GM11168 (cell line): ENCODE data around the gene RNF223.
"Not testable (repeated sequence)": the region's sequence is repeated elsewhere in the genome, so short reads cannot be mapped to it uniquely, and the experiment has no call there.

Experiments
- in situ Hi-C: fragments of 300-500 bp; cut with MboI; formaldehyde crosslinking; loops from one replicate; pipeline ENCODE4 v1.12.0; 2022; ENCODE audit warnings: low sequenced_read_pairs; ENCODE audit not compliant: unreplicated experiment

The RNF223 gene

GRCh38 chr1:1063261-1063944 lies 10.7 kb downstream of the RNF223 start:
- in situ Hi-C loops = no loop called here

GRCh38 chr1:1062348-1063163 lies 11.6 kb downstream of the RNF223 start:
- in situ Hi-C loops = no loop called here

- in situ Hi-C loops = no loop called here
Observed at GRCh38 chr1:1061682-1062345, 12.3 kb downstream of the RNF223 start.

GRCh38 chr1:1060281-1061000 lies 13.7 kb downstream of the RNF223 start:
- in situ Hi-C loops = no loop called here

GRCh38 chr1:1059494-1060280 lies 14.4 kb downstream of the RNF223 start:
- in situ Hi-C loops = no loop called here

- in situ Hi-C loops = no loop called here
Observed at GRCh38 chr1:1058921-1059493, 15.1 kb downstream of the RNF223 start.

- in situ Hi-C loops = no loop called here
Observed at GRCh38 chr1:1058088-1058905, 15.8 kb downstream of the RNF223 start.

GRCh38 chr1:1057769-1058087 lies 16.4 kb downstream of the RNF223 start:
- in situ Hi-C loops = not testable (repeated sequence)

GRCh38 chr1:1055841-1056736 lies 18.0 kb downstream of the RNF223 start:
- in situ Hi-C loops = no loop called here

GRCh38 chr1:1054971-1055370 lies 19.1 kb downstream of the RNF223 start:
- in situ Hi-C loops = no loop called here

GRCh38 chr1:1054099-1054700 lies 19.9 kb downstream of the RNF223 start:
- in situ Hi-C loops = no loop called here

GRCh38 chr1:1053682-1054081 lies 20.4 kb downstream of the RNF223 start:
- in situ Hi-C loops = no loop called here

- in situ Hi-C loops = no loop called here
Observed at GRCh38 chr1:1053022-1053421, 21.1 kb downstream of the RNF223 start.

GRCh38 chr1:1052003-1052840 lies 21.9 kb downstream of the RNF223 start:
- in situ Hi-C loops = no loop called here

- in situ Hi-C loops = no loop called here
Observed at GRCh38 chr1:1051127-1051810, 22.8 kb downstream of the RNF223 start.

GRCh38 chr1:1050577-1051052 lies 23.5 kb downstream of the RNF223 start:
- in situ Hi-C loops = no loop called here
